ENCODE data around the gene ZNF581.

ZNF581 gene

DNA sequence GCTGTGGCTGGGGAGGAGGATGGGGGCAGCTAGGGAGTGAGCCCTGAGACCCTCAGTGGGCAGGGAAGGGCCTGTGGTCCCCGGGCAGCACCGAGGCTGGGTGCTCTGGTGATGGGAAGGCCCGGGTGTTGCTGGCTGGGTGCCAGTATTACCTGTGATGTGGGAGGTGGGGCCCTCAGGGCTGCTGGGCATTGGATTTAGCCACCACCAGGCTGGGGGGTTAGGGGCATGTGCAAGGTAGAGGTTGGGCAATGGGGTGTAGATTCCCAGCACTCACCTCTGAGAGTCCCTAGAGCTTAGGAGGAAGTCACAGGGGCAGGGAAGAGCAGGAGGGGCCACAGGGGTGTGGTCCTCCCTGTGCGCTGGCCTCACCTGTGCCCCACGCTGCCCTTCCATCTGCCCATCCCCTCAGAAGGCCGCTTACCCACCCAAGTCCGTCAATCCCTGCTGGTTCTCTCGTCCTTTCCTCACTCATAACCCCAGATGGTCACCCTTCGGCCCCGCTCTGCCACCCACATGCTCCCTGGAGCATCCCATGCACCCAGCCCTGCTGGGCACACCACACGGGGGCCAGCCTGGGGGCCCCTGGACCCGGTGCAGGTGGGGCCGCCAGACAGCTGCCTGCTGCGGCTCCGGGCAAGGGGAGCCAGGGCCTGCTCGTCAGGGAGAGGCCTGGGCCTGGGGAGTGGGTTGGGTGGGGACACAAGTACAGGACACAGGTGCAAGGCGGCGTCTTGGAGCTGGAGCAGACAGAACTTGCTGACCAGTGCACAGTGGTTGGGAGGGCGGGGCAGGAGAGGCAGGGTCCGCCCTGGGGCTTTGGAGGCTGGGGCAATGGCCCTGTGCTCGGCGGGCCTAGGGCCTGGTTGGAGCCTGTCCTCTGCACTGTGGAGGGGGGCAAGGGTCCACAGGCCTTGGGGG is 44.1 kb downstream of the ZNF581 start:
- H3K4me1 ChIP-seq (ENCODE audit: control insufficient read depth, insufficient read depth, low read depth, low read length), result peaks cover 25% of the 10 kb centered on the region
- no peaks in the 10 kb centered on the region for H3K9me3 ChIP-seq (ENCODE audit: control insufficient read depth, low read length)
- peaks cover 65 to 93% of the 10 kb centered on the region in 2 experiments for H3K36me3 ChIP-seq (ENCODE audit: control insufficient read depth in 1 of 2, insufficient read depth in 2 of 2, low read depth in 1 of 2, low read length in 2 of 2)
- no peak overlapping the region for H3K18ac ChIP-seq (ENCODE audit: low read depth in 1 of 2, low read length in 2 of 2)
- no peak overlapping the region for H3K27ac ChIP-seq (ENCODE audit: low read length, poor library complexity, severe bottlenecking)
- H3K79me1 ChIP-seq (replicated peaks; ENCODE audit: low read length, poor library complexity, severe bottlenecking), result peaks cover 60% of the 10 kb centered on the region
- H3K27me3 ChIP-seq (ENCODE audit: control insufficient read depth in 1 of 2, insufficient read depth in 1 of 2, low read length in 2 of 2), result no peaks in the 10 kb centered on the region
- H3K4me2 ChIP-seq (ENCODE audit: low read length, poor library complexity, severe bottlenecking), result no peak overlapping the region
- no peak overlapping the region for H3K4me3 ChIP-seq (ENCODE audit: insufficient read depth in 1 of 2, low read depth in 1 of 2, low read length in 2 of 2)
- no peak overlapping the region for H3K23ac ChIP-seq (ENCODE audit: low read length in 2 of 2)
- no peak overlapping the region for H2BK15ac ChIP-seq (ENCODE audit: low read depth, poor library complexity, severe bottlenecking)
- DNase-seq, result no peak
- no peak overlapping the region for H3K4ac ChIP-seq (ENCODE audit: low read depth in 1 of 2, low read length in 2 of 2)
- H3K14ac ChIP-seq (ENCODE audit: low read length in 2 of 2), result no peak overlapping the region
- H2BK12ac ChIP-seq (ENCODE audit: low read length in 2 of 2), result no peak overlapping the region
- no peak overlapping the region for H4K8ac ChIP-seq (ENCODE audit: low read length)
- no peak overlapping the region for H3K9ac ChIP-seq (ENCODE audit: low read length)
- H2BK5ac ChIP-seq (ENCODE audit: low read depth, low read length, poor library complexity, severe bottlenecking), result no peak overlapping the region
- WGBS, result 97% methylated on average over 22 of the region's 22 CpGs
- H2AK5ac ChIP-seq (ENCODE audit: low read length, severe bottlenecking), result no peak overlapping the region
- no peak overlapping the region for H2BK120ac ChIP-seq (ENCODE audit: low read depth, low read length)
- no peak overlapping the region for H4K91ac ChIP-seq (ENCODE audit: low read length)
- H2AFZ ChIP-seq (ENCODE audit: low read depth, low read length), result no peak overlapping the region

DNA sequence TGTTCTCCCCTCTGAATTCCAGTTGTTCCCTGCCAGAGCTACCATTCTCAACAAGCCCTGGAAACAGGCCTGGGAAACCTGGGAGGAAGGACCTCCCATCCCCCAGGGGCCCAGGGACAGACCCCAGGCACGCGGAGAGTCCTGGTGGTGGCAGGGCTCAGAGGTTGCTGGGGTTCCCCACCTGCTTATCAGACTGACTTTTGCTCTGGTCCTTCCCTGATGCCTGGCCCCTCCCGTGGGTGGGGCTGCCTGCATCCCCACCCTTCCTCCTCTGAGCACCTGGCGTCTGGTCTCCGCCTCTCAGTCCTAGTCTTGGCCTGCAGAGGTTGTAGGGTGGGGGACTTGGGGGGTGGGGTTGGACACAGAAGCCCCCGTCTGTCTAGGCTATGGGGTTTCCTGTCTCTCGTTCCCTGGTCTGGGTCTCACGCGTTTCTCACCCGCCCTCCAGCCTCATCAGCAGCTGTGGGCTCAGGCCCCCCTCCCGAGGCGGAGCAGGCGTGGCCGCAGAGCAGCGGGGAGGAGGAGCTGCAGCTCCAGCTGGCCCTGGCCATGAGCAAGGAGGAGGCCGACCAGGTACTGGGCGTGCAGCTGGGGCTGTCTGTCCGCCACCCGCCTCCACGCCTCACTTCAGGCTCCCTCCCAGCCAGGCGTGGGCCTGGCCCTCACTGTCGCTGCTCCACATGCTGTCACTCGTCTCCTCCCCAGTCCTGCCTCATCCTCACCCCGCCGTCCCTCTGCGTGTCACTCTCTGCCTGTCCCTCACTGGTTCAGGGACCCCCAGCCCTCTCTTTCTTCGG is 45.2 kb downstream of the ZNF581 start:
- H3K4me1 ChIP-seq (ENCODE audit: control insufficient read depth, insufficient read depth, low read depth, low read length), result peaks cover 25% of the 10 kb centered on the region

DNA sequence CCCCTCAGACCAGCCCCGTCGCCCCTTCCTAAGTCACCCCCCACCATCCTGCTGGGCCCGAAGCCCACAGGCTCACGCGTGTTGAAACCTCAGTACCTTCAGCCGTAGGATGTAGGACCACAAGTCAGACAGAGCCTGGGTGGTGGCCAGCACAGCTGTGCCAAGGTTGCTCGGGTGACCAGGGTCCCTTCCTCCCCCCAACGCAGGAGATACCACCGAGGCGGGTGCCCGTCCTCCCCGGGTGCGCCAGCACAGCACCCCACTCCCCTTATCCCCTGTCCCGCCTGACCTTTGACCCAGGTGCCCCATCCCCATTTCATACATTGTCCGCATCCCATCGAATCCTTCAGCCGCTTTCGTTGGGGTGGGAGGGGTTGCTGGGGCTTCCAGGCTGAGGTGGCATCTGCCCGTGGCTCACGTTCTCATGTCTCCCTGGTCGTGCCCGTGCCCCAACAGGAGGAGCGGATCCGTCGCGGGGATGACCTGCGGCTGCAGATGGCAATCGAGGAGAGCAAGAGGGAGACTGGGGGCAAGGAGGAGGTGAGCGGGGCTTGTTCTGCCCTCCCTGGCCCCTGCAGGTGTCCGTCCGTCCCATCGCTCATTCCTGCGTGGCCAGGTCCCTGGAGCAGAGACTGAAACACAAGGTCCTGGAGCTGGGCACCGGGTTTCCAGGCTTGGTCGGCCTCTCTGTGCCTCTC is 46.1 kb downstream of the ZNF581 start:
- Histone ChIP-seq H2BK5ac (ENCODE audit: low read depth, low read length, poor library complexity, severe bottlenecking) (no peak overlapping the region), H3K4me3 (ENCODE audit: insufficient read depth in 1 of 2, low read depth in 1 of 2, low read length in 2 of 2) (no peak overlapping the region), H3K9me3 (ENCODE audit: control insufficient read depth, low read length) (no peaks in the 10 kb centered on the region), H3K18ac (ENCODE audit: low read depth in 1 of 2, low read length in 2 of 2) (no peak overlapping the region), H2BK120ac (ENCODE audit: low read depth, low read length) (no peak overlapping the region), H3K4me1 (ENCODE audit: control insufficient read depth, insufficient read depth, low read depth, low read length) (peaks cover 22% of the 10 kb centered on the region), H2BK12ac (ENCODE audit: low read length in 2 of 2) (no peak overlapping the region), H3K27me3 (ENCODE audit: control insufficient read depth in 1 of 2, insufficient read depth in 1 of 2, low read length in 2 of 2) (no peaks in the 10 kb centered on the region), H3K79me1 (replicated peaks; ENCODE audit: low read length, poor library complexity, severe bottlenecking) (peaks cover 70% of the 10 kb centered on the region), H3K27ac (ENCODE audit: low read length, poor library complexity, severe bottlenecking) (no peak overlapping the region), H2BK15ac (ENCODE audit: low read depth, poor library complexity, severe bottlenecking) (no peak overlapping the region), H3K36me3 (ENCODE audit: control insufficient read depth in 1 of 2, insufficient read depth in 2 of 2, low read depth in 1 of 2, low read length in 2 of 2) (peaks cover 70 to 100% of the 10 kb centered on the region in 2 experiments), H4K91ac (ENCODE audit: low read length) (no peak overlapping the region), H2AK5ac (ENCODE audit: low read length, severe bottlenecking) (no peak overlapping the region), H2AFZ (ENCODE audit: low read depth, low read length) (no peak overlapping the region), H3K4ac (ENCODE audit: low read depth in 1 of 2, low read length in 2 of 2) (no peak overlapping the region), H4K8ac (ENCODE audit: low read length) (no peak overlapping the region), H3K9ac (ENCODE audit: low read length) (no peak overlapping the region), H3K14ac (ENCODE audit: low read length in 2 of 2) (no peak overlapping the region), H3K4me2 (ENCODE audit: low read length, poor library complexity, severe bottlenecking) (no peak overlapping the region), H3K23ac (ENCODE audit: low read length in 2 of 2) (no peak overlapping the region)
- DNase-seq, result no peak
- 98% methylated on average over 32 of the region's 35 CpGs for WGBS

More for the DNA sequence above, 45.2 kb downstream of the ZNF581 start:
- Histone ChIP-seq H3K4me2 (ENCODE audit: low read length, poor library complexity, severe bottlenecking) (no peak overlapping the region), H3K27ac (ENCODE audit: low read length, poor library complexity, severe bottlenecking) (no peak overlapping the region), H3K79me1 (replicated peaks; ENCODE audit: low read length, poor library complexity, severe bottlenecking) (peaks cover 66% of the 10 kb centered on the region), H3K4ac (ENCODE audit: low read depth in 1 of 2, low read length in 2 of 2) (no peak overlapping the region), H2BK15ac (ENCODE audit: low read depth, poor library complexity, severe bottlenecking) (no peak overlapping the region), H3K23ac (ENCODE audit: low read length in 2 of 2) (no peak overlapping the region), H2BK12ac (ENCODE audit: low read length in 2 of 2) (no peak overlapping the region), H4K8ac (ENCODE audit: low read length) (no peak overlapping the region), H3K9ac (ENCODE audit: low read length) (no peak overlapping the region), H2BK120ac (ENCODE audit: low read depth, low read length) (no peak overlapping the region), H3K9me3 (ENCODE audit: control insufficient read depth, low read length) (no peaks in the 10 kb centered on the region), H2AFZ (ENCODE audit: low read depth, low read length) (no peak overlapping the region), H2BK5ac (ENCODE audit: low read depth, low read length, poor library complexity, severe bottlenecking) (no peak overlapping the region), H3K18ac (ENCODE audit: low read depth in 1 of 2, low read length in 2 of 2) (no peak overlapping the region), H4K91ac (ENCODE audit: low read length) (no peak overlapping the region), H2AK5ac (ENCODE audit: low read length, severe bottlenecking) (no peak overlapping the region), H3K36me3 (ENCODE audit: control insufficient read depth in 1 of 2, insufficient read depth in 2 of 2, low read depth in 1 of 2, low read length in 2 of 2) (peaks cover 70 to 100% of the 10 kb centered on the region in 2 experiments), H3K27me3 (ENCODE audit: control insufficient read depth in 1 of 2, insufficient read depth in 1 of 2, low read length in 2 of 2) (no peaks in the 10 kb centered on the region), H3K14ac (ENCODE audit: low read length in 2 of 2) (no peak overlapping the region), H3K4me3 (ENCODE audit: insufficient read depth in 1 of 2, low read depth in 1 of 2, low read length in 2 of 2) (no peak overlapping the region)
- DNase-seq, result no peak
- 89% methylated on average over 24 of the region's 27 CpGs for WGBS

Measured in mesenchymal stem cell (in vitro differentiated cells and primary cell).